Fibroblast of lung (primary cell): Measurements from ENCODE around the gene TRIM72.

Source experiments
- CTCF ChIP-seq, 2 donors: IDR thresholded peaks in 1 of 2; conservative IDR thresholded peaks in 1 of 2; 1 replicate in 1 of 2; 2 replicates in 1 of 2; pipeline ENCODE4 v1.5.1; 2011 to 2012; ENCODE audit warnings: low read length in 2 of 2, control low read depth in 1 of 2, inconsistent platforms in 1 of 2, low read depth in 1 of 2, mild to moderate bottlenecking in 1 of 2
- EZH2 ChIP-seq: IDR thresholded peaks from 2 replicates; pipeline ENCODE4 v1.5.1; 2012; ENCODE audit warnings: low read length, control low read depth, mild to moderate bottlenecking; ENCODE audit errors: missing control alignments

- TF ChIP-seq CTCF (conservative IDR thresholded peaks at IDR 0.05 in 1 of 2, IDR thresholded peaks at IDR 0.05 in 1 of 2; ENCODE audit: low read depth in 1 of 2, low read length in 2 of 2) (no peak), EZH2 (no peak)
Observed at GRCh38 chr16:31199430-31200041, 14.4 kb upstream of the TRIM72 start.
